Islet of Langerhans (tissue), 1 donor: ENCODE measurements around the gene PLAGL1.
A peak's percentile ranks its signal among the peaks of the same experiment; 100 is the strongest.
"Not testable (repeated sequence)": the region's sequence is repeated elsewhere in the genome, so short reads cannot be mapped to it uniquely, and the experiment has no call there.

ENCODE experiments used
- FAIRE-seq: peaks from one replicate; lab custom pipeline; 2011; peaks lifted over from hg19 to GRCh38; lab: Jason Lieb, UNC

PLAGL1 gene

GRCh38 chr6:144008120-144008811 lies at the start of gene PLAGL1:
PLAGL1 (minus strand) TSS chr6:144008259; CDS start chr6:143948136, 60,123 bp downstream.
- no peak for FAIRE-seq

- FAIRE-seq: no peak
These were observed 47.3 kb upstream of the PLAGL1 start for GRCh38 chr6:144055121-144055931.

- FAIRE-seq: no peak
These were observed 45.5 kb upstream of the PLAGL1 start for GRCh38 chr6:144053601-144054000.

GRCh38 chr6:144052488-144052887 lies 44.4 kb upstream of the PLAGL1 start:
- FAIRE-seq: no peak

GRCh38 chr6:144049386-144049785 lies 41.3 kb upstream of the PLAGL1 start:
- no peak for FAIRE-seq

GRCh38 chr6:144047688-144048087 lies 39.6 kb upstream of the PLAGL1 start:
- FAIRE-seq: no peak

GRCh38 chr6:144046672-144047071 lies 38.6 kb upstream of the PLAGL1 start:
- FAIRE-seq: not testable (repeated sequence)

GRCh38 chr6:144044989-144045388 lies 36.9 kb upstream of the PLAGL1 start:
- not testable (repeated sequence) for FAIRE-seq

GRCh38 chr6:144036835-144037195 lies 28.8 kb upstream of the PLAGL1 start:
- no peak for FAIRE-seq

GRCh38 chr6:144036064-144036834 lies 28.2 kb upstream of the PLAGL1 start:
- no peak for FAIRE-seq

- no peak for FAIRE-seq
These were observed 27.4 kb upstream of the PLAGL1 start for GRCh38 chr6:144035416-144035815.

GRCh38 chr6:144033816-144034735 lies 26.0 kb upstream of the PLAGL1 start:
- FAIRE-seq: no peak

- no peak for FAIRE-seq
These were observed 21.4 kb upstream of the PLAGL1 start for GRCh38 chr6:144029452-144029851.

- FAIRE-seq: no peak
These were observed 20.0 kb upstream of the PLAGL1 start for GRCh38 chr6:144027932-144028587.

GRCh38 chr6:144023216-144023615 lies 15.2 kb upstream of the PLAGL1 start:
- no peak for FAIRE-seq

- FAIRE-seq: no peak
These were observed 11.9 kb upstream of the PLAGL1 start for GRCh38 chr6:144019929-144020328.

- no peak for FAIRE-seq
These were observed 9.4 kb upstream of the PLAGL1 start for GRCh38 chr6:144017166-144018094.

- peak; percentile 95 for FAIRE-seq
These were observed 5.4 kb upstream of the PLAGL1 start for GRCh38 chr6:144013486-144013909.

- FAIRE-seq: no peak
These were observed 4.5 kb upstream of the PLAGL1 start for GRCh38 chr6:144012534-144012933.

- not testable (repeated sequence) for FAIRE-seq
These were observed 1.6 kb upstream of the PLAGL1 start for GRCh38 chr6:144009628-144010027.
